OCI-LY3 (cell line): Measurements from ENCODE around the gene TMEM178B.

Experiments
- H2AFZ ChIP-seq: fragments of 200-600, 300-600 bp; shearing (Covaris generic); 2 replicates; pipeline ENCODE4 v1.6.0; 2014; ENCODE audit warnings: antibody characterized with exemption, low read depth, low read length
- H3K27ac ChIP-seq: fragments of 200-600, 300-600 bp; sonication (generic); 2 replicates; pipeline ENCODE4 v1.5.1; 2014; ENCODE audit warnings: mild to moderate bottlenecking, low read length, moderate library complexity, mixed read lengths
- H3K27me3 ChIP-seq: fragments of 200-600, 300-600 bp; sonication (generic); 2 replicates; pipeline ENCODE4 v1.6.1; 2014; ENCODE audit warnings: low read depth, low read length, mixed read lengths
- H3K36me3 ChIP-seq: fragments of 200-600, 300-600 bp; sonication (generic); replicated peaks from 2 replicates; pipeline ENCODE3; 2014; ENCODE audit warnings: low read depth, low read length, mixed read lengths
- H3K4me1 ChIP-seq: fragments of 300-600, 200-600 bp; sonication (generic); 2 replicates; pipeline ENCODE4 v1.6.1; 2014; ENCODE audit warnings: low read length, mixed read lengths
- H3K4me2 ChIP-seq: fragments of 200-600, 300-600 bp; sonication (generic); 2 replicates; pipeline ENCODE4 v1.6.1; 2014; ENCODE audit warnings: low read length, mixed read lengths
- H3K4me3 ChIP-seq: fragments of 300-600, 200-600 bp; sonication (generic); 2 replicates; pipeline ENCODE4 v1.5.1; 2014; ENCODE audit warnings: antibody characterized with exemption, mild to moderate bottlenecking, low read length, moderate library complexity
- H3K79me2 ChIP-seq: fragments of 300-600, 200-600 bp; shearing (Covaris generic); 2 replicates; pipeline ENCODE4 v1.6.1; 2014; ENCODE audit warnings: mild to moderate bottlenecking, low read length, mixed read lengths
- H3K9ac ChIP-seq: fragments of 300-600, 200-600 bp; shearing (Covaris generic); 2 replicates; pipeline ENCODE4 v1.6.0; 2014; ENCODE audit warnings: mild to moderate bottlenecking, low read length, moderate library complexity
- H3K9me3 ChIP-seq: fragments of 200-600, 300-600 bp; shearing (Covaris generic); 2 replicates; pipeline ENCODE4 v1.6.1; 2014; ENCODE audit warnings: low read length, mixed read lengths; ENCODE audit not compliant: insufficient read depth
- H4K20me1 ChIP-seq: fragments of 200-600, 300-600 bp; sonication (generic); 2 replicates; pipeline ENCODE4 v1.6.1; 2016; ENCODE audit warnings: low read length, mixed read lengths; ENCODE audit not compliant: insufficient read depth
- EZH2phosphoT487 ChIP-seq: fragments of 200-600 bp; shearing (Covaris generic); IDR thresholded peaks from 2 replicates; pipeline ENCODE4 v1.6.1; 2018; ENCODE audit warnings: antibody characterized with exemption, mixed run types, low read depth
- TF ChIP-seq, protein P1 (sequence below): fragments of 200-600, 300-600 bp; sonication (generic); IDR thresholded peaks from 2 replicates; pipeline ENCODE4 v1.5.1; 2014; ENCODE audit warnings: antibody characterized with exemption, low read length, low read depth

The TMEM178B gene

DNA sequence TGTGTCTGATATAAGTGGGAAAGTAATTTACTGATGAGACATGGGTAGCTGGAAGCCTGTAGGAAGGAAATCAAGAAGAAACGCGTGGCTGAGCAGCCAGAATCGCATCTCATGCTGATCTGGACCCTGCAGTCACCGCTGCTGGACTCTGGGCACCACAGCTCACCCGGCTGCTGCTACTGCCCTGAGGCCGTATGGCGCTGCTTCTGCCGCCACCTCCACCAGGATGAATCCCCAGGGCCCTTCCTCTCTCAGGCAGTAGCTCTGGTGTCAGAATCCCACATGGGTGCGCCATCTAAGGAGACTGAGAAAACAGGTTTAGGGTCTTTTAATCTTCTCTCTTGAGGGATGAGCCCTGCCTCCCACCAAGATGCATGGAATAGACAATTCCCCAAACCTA is 407.1 kb downstream of the TMEM178B start:
- H2AFZ ChIP-seq, result no peak overlapping the region
- no peak overlapping the region for H3K27ac ChIP-seq
- TF ChIP-seq EZH2phosphoT487, result no peak
- TF ChIP-seq, protein P1, sequence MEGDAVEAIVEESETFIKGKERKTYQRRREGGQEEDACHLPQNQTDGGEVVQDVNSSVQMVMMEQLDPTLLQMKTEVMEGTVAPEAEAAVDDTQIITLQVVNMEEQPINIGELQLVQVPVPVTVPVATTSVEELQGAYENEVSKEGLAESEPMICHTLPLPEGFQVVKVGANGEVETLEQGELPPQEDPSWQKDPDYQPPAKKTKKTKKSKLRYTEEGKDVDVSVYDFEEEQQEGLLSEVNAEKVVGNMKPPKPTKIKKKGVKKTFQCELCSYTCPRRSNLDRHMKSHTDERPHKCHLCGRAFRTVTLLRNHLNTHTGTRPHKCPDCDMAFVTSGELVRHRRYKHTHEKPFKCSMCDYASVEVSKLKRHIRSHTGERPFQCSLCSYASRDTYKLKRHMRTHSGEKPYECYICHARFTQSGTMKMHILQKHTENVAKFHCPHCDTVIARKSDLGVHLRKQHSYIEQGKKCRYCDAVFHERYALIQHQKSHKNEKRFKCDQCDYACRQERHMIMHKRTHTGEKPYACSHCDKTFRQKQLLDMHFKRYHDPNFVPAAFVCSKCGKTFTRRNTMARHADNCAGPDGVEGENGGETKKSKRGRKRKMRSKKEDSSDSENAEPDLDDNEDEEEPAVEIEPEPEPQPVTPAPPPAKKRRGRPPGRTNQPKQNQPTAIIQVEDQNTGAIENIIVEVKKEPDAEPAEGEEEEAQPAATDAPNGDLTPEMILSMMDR, result no peak
- no peak overlapping the region for H3K9ac ChIP-seq
- H3K27me3 ChIP-seq, result no peaks in the 10 kb centered on the region
- H3K36me3 ChIP-seq, result no peaks in the 10 kb centered on the region
- H4K20me1 ChIP-seq, result no peaks in the 10 kb centered on the region
- no peak overlapping the region for H3K4me2 ChIP-seq
- no peak overlapping the region for H3K4me3 ChIP-seq
- no peaks in the 10 kb centered on the region for H3K9me3 ChIP-seq
- peaks cover 5% of the 10 kb centered on the region; the same call in 1 of the 2 replicates for H3K4me1 ChIP-seq
- no peaks in the 10 kb centered on the region for H3K79me2 ChIP-seq

DNA sequence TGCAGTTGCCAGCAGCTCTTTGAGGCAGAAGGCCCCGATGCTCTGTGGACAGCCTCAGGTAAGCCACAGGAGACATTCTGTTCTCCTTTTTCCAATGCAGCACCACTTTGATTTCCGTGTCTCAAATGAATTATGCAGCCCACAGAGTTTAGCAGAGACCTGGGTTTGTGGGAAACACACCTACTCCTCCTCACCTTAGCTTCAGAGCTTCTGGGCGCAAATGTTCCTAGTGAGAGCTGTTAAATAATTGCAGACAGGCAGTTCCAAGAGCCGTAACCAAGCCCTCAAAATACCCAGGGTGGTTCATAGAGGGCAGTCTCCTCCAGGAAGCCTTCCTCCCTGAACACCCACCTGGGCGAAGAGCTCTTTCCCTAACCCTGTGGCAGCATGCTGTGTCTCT is 408.1 kb downstream of the TMEM178B start:
- Histone ChIP-seq H3K36me3 (no peaks in the 10 kb centered on the region), H3K4me2 (no peak overlapping the region), H3K79me2 (no peaks in the 10 kb centered on the region), H3K9me3 (no peaks in the 10 kb centered on the region), H3K27me3 (no peaks in the 10 kb centered on the region), H4K20me1 (no peaks in the 10 kb centered on the region), H2AFZ (no peak overlapping the region), H3K4me1 (peaks cover 5% of the 10 kb centered on the region; the same call in 1 of the 2 replicates), H3K9ac (no peak overlapping the region), H3K4me3 (no peak overlapping the region), H3K27ac (no peak overlapping the region)
- no peak for TF ChIP-seq EZH2phosphoT487
- TF ChIP-seq, protein P1, result no peak

DNA sequence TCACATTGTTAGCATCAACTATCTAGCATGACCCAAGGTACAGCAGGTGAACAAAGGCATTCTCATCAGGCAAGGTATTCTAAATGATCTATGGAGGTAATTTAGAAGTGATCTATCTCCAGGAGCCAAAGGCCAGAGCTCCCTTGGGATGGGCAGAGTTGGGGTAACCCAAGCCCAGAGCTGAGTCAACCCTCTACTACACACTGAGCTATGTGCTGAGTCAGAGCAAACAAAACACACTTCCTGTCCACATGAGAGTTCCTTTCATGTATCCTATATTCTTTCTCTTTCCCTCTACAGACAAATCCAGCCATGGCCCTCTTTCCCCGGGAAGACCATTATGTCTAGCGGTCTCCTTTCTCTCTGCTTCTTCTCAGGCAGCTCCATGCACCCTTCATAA is 409.2 kb downstream of the TMEM178B start:
- peaks cover 5% of the 10 kb centered on the region; the same call in 1 of the 2 replicates for H3K4me1 ChIP-seq
- H3K4me2 ChIP-seq, result no peak overlapping the region
- H3K9me3 ChIP-seq, result no peaks in the 10 kb centered on the region
- H3K27me3 ChIP-seq, result no peaks in the 10 kb centered on the region
- no peak for TF ChIP-seq EZH2phosphoT487
- TF ChIP-seq, protein P1, result no peak
- H3K27ac ChIP-seq, result no peak overlapping the region
- no peak overlapping the region for H2AFZ ChIP-seq
- no peaks in the 10 kb centered on the region for H3K36me3 ChIP-seq
- H3K9ac ChIP-seq, result no peak overlapping the region
- H3K4me3 ChIP-seq, result no peak overlapping the region
- no peaks in the 10 kb centered on the region for H4K20me1 ChIP-seq
- H3K79me2 ChIP-seq, result no peaks in the 10 kb centered on the region

DNA sequence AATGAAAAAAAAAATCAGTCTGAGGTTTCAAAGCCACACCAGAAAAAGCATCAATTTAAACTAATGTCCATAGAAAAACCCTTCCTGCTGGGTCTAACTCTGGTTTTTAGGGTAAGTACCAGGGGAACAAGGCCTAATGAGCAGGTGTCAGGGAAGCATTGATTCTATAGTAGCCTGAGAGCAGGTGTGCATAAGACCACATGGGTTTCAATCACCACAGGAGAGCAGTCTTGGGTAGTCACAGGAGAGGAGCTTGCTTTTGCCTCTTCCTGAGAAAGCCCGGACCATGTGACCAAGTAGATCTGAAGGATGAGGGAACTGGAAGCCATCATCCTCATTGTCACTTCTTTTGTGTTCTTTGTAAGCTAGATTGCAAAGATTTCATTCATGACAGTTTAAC is 411.0 kb downstream of the TMEM178B start:
- Histone ChIP-seq H3K79me2 (no peaks in the 10 kb centered on the region), H2AFZ (no peak overlapping the region), H3K4me2 (no peak overlapping the region), H3K4me3 (no peak overlapping the region), H4K20me1 (no peaks in the 10 kb centered on the region), H3K27ac (no peak overlapping the region), H3K36me3 (no peaks in the 10 kb centered on the region), H3K27me3 (no peaks in the 10 kb centered on the region), H3K9me3 (no peaks in the 10 kb centered on the region), H3K9ac (no peak overlapping the region), H3K4me1 (peaks cover 5% of the 10 kb centered on the region; the same call in 1 of the 2 replicates)
- no peak for TF ChIP-seq EZH2phosphoT487
- TF ChIP-seq, protein P1, result no peak
